ENCODE results near the gene SHH.
A peak's percentile ranks its signal among the peaks of the same experiment; 100 is the strongest.

Gene SHH

DNA sequence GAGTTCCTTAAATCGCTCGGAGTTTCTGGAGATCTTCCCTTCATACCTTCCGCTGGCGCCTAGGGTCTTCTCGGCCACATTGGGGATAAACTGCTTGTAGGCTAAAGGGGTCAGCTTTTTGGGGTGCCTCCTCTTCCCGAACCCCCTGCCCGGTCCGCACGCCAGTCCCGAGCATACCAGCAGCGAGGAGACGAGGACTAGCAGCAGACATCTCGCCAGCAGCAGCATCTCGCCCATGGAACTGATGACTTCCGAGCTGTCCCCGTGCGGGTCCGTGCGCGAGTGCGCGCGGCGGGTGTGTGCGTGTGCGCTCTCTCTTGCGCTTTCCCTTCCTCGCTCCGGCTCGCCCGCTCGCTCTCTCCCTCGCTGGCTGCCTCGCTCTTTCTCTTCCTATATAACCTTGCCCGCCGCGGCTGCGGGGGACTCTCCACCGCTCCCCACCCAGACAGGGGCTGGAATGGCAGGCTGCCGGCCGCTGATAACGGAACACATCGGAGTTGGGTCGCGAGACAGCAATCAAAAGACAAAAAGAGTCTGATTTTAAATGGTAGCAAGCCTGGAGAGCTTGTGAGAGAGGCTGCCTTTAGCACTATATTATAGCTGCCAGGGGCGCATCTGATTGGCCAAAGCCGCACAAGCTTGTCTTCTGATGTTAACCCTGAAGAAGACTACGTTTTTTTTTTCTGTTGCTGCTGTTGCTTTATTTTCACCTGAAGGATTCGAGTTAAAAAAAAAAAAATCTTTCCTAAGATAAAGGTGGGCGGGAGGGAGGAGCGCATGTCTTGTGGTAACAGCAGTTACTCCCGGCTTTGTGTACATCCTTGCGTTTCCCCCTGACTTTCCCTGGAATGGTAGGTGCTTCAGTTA is at the start of gene SHH:
Gene SHH (minus strand): TSS at position 569 of the 867 bp plus-strand sequence. CDS start 341 bp downstream, at position 228.
- intact Hi-C loops (cut with DNase I), result no loop called here
- DNase-seq, result peak in 32 of 42 donors; percentile 28 to 76 (median 56)

- peak in 31 of 42 donors; percentile 8 to 69 (median 37) for DNase-seq
- intact Hi-C loops (cut with DNase I), result no loop called here
Observed at GRCh38 chr7:155861480-155861868, 49.2 kb upstream of the SHH start.

GRCh38 chr7:155860840-155861479 is 48.7 kb upstream of the SHH start:
- DNase-seq, result peak in 20 of 42 donors; percentile 6 to 48 (median 21)
- intact Hi-C loops (cut with DNase I), result no loop called here

DNA sequence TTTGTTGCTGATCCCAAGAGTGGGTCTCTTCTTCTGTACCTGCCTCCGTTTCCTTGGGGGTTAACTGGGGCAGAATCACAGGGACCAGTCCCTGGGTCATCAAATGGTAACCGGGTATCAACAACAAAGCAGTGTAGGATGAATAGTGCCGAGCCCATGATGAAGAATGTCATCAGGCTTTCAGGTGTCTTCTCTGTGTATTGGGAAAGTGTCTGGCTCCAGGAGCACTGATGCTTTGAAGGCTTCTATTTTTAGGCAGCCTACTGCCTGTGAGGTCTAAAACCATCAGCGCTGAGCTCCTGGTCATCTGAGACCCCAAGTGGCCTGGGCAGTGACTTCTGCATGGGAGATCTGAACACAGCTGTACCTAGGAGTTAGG is 48.2 kb upstream of the SHH start:
- intact Hi-C loops (cut with DNase I), result no loop called here
- peak in 6 of 42 donors; percentile 5 to 33 (median 13) for DNase-seq

DNA sequence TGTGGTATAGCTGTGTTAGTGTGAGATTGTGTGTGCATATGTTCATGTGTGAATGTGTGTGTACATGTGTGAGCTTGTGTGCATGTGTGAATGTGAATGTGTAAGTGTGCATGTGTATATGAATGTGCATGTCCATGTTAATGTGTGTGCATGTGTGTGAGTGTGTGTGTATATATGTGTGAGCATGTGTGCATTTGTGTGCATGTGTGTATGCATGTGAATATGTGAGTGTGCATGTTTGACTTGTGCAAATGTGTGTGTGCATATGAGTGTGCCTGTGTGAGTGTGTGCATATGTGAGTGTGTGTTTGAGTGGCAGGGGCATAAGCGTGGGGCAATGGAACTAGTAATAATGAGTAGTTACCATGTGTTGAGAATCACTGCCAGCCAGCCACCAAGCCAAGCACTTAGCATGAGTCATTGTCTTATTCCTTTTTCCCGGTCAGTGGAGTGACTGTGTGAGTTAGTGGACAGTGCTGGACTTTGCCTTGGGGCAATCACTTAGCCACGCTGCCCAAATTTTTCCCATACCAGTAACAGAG is 46.3 kb upstream of the SHH start:
- intact Hi-C loops (cut with DNase I), result no loop called here
- peak in 4 of 42 donors; percentile 3 to 20 (median 11) for DNase-seq

GRCh38 chr7:155857141-155857540 is 44.9 kb upstream of the SHH start:
- peak in 4 of 42 donors; percentile 1 to 24 (median 8) for DNase-seq

DNA sequence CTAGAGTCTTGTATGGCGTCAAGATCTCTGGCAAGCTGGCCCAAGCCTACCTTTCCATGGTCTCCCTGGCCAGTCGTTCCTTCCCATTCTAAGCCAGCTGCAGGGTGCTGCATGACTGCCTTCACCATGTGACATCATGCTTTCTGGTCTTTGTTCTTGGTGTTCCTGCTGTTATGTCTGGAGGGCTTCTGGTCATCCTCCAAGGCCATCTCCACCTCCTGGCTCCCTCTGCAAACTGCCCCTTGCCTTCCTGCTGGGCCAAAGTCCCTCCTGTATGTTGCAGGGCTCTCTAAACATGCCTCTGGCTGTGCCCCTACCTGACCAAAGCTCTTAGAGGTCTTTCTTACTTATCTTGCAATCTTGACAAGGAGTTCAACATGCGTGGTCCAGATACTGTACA is 44.4 kb upstream of the SHH start:
- intact Hi-C loops (cut with DNase I), result no loop called here
- DNase-seq, result peak in 5 of 42 donors; percentile 3 to 22 (median 5)

More at GRCh38 chr7:155857141-155857540, 44.9 kb upstream of the SHH start:
- intact Hi-C loops (cut with DNase I), result no loop called here

GRCh38 chr7:155852426-155853301 is 40.4 kb upstream of the SHH start:
- peak in 5 of 42 donors; percentile 2 to 28 (median 25) for DNase-seq
- intact Hi-C loops (cut with DNase I), result no loop called here

DNA sequence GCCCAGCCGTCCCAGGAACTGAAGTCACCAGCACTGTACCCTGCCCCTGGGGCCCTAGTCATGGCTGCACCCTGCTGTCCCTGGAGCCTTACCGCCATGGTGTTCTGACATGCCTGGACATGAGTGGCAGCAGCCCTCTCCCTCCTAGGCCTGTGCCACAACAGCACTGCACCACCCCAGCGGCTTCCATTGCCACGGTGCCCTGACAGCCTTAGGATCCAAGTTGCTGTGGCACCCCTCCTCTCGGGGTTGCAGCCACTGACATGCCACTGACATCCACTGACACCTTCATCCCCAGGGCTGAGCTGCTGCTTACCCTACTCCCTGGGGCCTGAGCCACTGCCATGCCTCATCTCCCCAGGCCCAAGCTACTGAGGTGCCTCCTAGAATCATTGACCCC is 39.6 kb upstream of the SHH start:
- intact Hi-C loops (cut with DNase I), result no loop called here
- peak in 6 of 42 donors; percentile 1 to 27 (median 11) for DNase-seq

GRCh38 chr7:155850766-155851678 is 38.8 kb upstream of the SHH start:
- DNase-seq, result peak in 3 of 42 donors; percentile 4 to 28 (median 9)
- intact Hi-C loops (cut with DNase I), result no loop called here

- DNase-seq, result peak in 1 of 42 donors; percentile 4
- intact Hi-C loops (cut with DNase I), result no loop called here
Observed at GRCh38 chr7:155850001-155850436, 37.8 kb upstream of the SHH start.

DNA sequence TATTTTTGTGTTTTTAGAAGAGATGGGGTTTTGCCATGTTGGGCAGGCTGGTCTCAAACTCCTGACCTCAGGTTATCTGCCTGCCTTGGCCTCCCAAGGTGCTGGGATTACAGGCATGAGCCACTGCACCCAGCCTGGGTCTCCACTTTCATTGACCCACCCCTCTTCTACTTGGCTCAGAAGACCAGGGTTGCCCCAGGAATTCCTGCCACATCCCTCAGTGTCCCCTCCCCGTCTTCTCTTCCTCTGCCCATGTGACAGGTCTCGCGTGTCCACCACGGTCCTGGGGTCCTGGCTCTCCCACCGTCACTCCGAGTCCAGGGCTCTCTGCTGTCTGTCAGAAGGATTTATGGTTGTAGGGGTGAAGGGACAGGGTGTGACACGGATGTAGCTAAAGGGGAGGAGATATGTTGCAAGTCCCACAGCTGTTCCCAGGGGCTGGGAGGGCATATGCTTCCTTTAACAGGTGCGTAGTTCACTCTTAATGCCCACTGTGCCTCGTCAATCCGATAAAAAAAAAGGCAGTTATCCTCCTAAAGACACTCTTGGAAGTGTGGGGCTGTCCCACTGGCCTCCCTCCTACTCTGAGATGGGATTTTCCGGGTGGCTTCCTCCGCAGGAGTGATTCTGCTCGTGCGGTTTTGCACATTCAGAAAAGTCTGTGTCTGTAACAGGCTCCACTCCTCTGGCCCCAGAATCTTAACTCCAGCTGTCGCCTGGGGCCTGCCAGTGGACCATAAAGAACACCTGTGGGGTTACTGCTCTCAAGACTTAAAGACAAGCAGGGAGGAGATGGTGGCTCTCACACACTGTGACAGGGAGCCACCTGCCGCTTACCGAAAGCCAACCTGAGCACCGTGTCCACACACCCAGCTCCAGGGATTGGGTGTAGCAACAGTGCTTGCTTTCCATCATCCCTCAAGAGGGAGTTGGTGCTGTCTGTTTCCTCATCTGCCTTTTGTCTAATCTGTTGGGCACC is 36.7 kb upstream of the SHH start:
- DNase-seq, result peak in 1 of 42 donors; percentile 27

DNA sequence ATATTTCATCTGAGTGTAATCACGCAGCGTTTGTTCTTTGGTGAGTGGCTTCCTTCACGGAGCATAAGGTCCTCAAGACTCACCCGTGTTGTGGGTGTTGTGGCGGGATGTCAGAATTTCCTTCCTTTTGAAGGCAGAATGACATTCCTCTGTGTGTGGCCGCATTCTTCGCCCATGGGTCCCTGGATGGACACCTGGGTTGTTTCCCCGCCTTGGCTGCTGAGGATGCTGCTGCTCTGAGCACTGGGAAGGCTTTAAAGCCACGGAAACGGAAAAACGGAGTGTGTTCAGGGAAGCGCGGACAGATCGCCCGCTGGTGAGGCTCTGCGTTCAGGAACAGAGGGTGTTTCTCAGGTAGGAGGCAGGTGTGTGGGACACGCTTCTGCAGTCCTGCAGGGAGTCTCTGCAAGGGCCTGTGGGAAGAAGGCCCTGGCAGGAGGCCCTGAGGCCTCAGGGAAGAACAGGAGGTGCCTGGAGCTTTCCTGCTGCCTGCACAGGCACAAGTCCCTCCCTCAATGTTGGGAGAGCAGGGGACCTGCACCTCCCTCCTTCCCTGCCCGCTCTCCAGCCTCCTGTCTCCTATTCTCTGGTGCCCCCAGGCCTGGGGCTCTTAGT is 35.7 kb upstream of the SHH start:
- intact Hi-C loops (cut with DNase I), result no loop called here
- DNase-seq, result peak in 1 of 42 donors; percentile 33

More for the DNA sequence above, 36.7 kb upstream of the SHH start:
- intact Hi-C loops (cut with DNase I), result no loop called here

DNA sequence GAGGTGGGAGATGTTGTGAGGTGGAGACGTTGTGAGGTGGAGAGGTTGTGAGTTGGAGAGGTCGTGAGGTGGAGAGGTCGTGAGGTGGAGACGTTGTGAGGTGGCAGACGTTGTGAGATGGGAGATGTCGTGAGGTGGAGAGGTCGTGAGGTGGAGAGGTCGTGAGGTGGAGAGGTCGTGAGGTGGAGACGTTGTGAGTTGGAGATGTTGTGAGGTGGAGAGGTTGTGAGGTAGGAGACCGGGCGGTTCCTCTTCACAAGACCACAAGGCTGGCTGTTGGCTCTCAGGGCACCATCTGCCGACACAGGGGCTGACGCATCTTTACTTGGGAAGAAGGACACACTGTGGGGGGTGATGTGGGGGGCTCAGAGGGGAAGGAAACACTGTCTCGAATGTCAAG is 34.7 kb upstream of the SHH start:
- DNase-seq, result no peak

GRCh38 chr7:155846156-155846555 is 33.9 kb upstream of the SHH start:
- intact Hi-C loops (cut with DNase I), result no loop called here
- DNase-seq, result no peak

More for the DNA sequence above, 34.7 kb upstream of the SHH start:
- intact Hi-C loops (cut with DNase I), result no loop called here

DNA sequence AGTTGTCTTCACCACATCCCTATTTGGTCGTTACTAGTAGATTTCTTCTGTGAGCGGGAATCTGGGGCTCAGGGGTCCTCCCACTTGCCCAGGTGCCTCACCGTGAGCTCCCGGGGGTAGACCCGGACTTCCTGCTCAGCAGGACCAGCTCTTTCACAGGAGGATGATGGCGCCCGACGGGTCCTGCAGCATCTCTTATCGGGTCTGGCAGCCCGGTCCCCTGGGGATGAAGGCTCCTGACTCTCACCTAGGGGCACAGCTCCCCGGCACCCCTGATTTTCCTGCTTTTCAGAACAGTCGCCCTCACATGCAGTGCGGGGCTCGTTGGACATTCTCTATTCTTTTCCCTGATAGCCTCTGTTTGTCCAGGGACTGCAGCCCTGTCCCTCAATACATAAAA is 33.0 kb upstream of the SHH start:
- DNase-seq, result no peak
- intact Hi-C loops (cut with DNase I), result no loop called here

All from head of caudate nucleus (tissue), 42 donors.